GM21423 (cell line): Measurements from ENCODE around the gene LTV1.
"Not testable (repeated sequence)": the region's sequence is repeated elsewhere in the genome, so short reads cannot be mapped to it uniquely, and the experiment has no call there.

Experiments used
- ATAC-seq: cut with Tn5 transposase; IDR thresholded peaks from one replicate; pipeline ENCODE4 v1.9.1; 2021; ENCODE audit warnings: mild to moderate bottlenecking, moderate library complexity; ENCODE audit not compliant: unreplicated experiment

LTV1 gene

GRCh38 chr6:143842461-143842901 is 657 bp upstream of the LTV1 start:
- ATAC-seq: no peak

GRCh38 chr6:143843677-143843999 is 500 bp downstream of the LTV1 start:
- peak; percentile 5 for ATAC-seq

GRCh38 chr6:143844006-143844405 is 868 bp downstream of the LTV1 start:
- no peak for ATAC-seq

GRCh38 chr6:143845033-143845432 is 1.9 kb downstream of the LTV1 start:
- ATAC-seq: no peak

- ATAC-seq: not testable (repeated sequence)
Measured at GRCh38 chr6:143851706-143852105, 8.6 kb downstream of the LTV1 start.

GRCh38 chr6:143855057-143855456 is 11.9 kb downstream of the LTV1 start:
- not testable (repeated sequence) for ATAC-seq

- ATAC-seq: not testable (repeated sequence)
Measured at GRCh38 chr6:143856762-143857161, 13.6 kb downstream of the LTV1 start.

- no peak for ATAC-seq
Measured at GRCh38 chr6:143857651-143858050, 14.5 kb downstream of the LTV1 start.

- no peak for ATAC-seq
Measured at GRCh38 chr6:143859891-143860660, 16.9 kb downstream of the LTV1 start.

GRCh38 chr6:143863771-143864170 is 20.6 kb downstream of the LTV1 start:
- no peak for ATAC-seq

- no peak for ATAC-seq
Measured at GRCh38 chr6:143864234-143864633, 21.1 kb downstream of the LTV1 start, which contains the start of gene ZC2HC1B. Gene ZC2HC1B, plus strand, starts transcription at chr6:143864474. Its CDS starts 66 bp downstream, at chr6:143864540.

- no peak for ATAC-seq
Measured at GRCh38 chr6:143867236-143867635, 24.1 kb downstream of the LTV1 start.

- not testable (repeated sequence) for ATAC-seq
Measured at GRCh38 chr6:143868808-143869207, 25.7 kb downstream of the LTV1 start.

- not testable (repeated sequence) for ATAC-seq
Measured at GRCh38 chr6:143871202-143871730, 28.1 kb downstream of the LTV1 start.

- peak; percentile 98 for ATAC-seq
Measured at GRCh38 chr6:143872201-143872600, 29.1 kb downstream of the LTV1 start.

- ATAC-seq: not testable (repeated sequence)
Measured at GRCh38 chr6:143873600-143873999, 30.5 kb downstream of the LTV1 start.

GRCh38 chr6:143874503-143874902 is 31.4 kb downstream of the LTV1 start:
- not testable (repeated sequence) for ATAC-seq

GRCh38 chr6:143877584-143878271 is 34.6 kb downstream of the LTV1 start:
- no peak for ATAC-seq

- ATAC-seq: no peak
Measured at GRCh38 chr6:143878272-143878760, 35.2 kb downstream of the LTV1 start.

- ATAC-seq: no peak
Measured at GRCh38 chr6:143880412-143880811, 37.3 kb downstream of the LTV1 start.

- no peak for ATAC-seq
Measured at GRCh38 chr6:143882401-143882930, 39.3 kb downstream of the LTV1 start.
